Suprapubic skin (tissue), 2 donors: ENCODE data around the gene CNTFR.

Experiments used
- EP300 ChIP-seq: sonication (generic); formaldehyde crosslinking; IDR thresholded peaks from one replicate; pipeline ENCODE4 v1.6.1; 2017; ENCODE audit warnings: antibody characterized with exemption
- POLR2A ChIP-seq, 2 donors: fragments of 450-650 bp; IDR thresholded peaks; one replicate each; pipeline ENCODE4 v1.6.1; 2017; ENCODE audit warnings: antibody characterized with exemption in 2 of 2, mild to moderate bottlenecking in 2 of 2, moderate library complexity in 2 of 2

DNA sequence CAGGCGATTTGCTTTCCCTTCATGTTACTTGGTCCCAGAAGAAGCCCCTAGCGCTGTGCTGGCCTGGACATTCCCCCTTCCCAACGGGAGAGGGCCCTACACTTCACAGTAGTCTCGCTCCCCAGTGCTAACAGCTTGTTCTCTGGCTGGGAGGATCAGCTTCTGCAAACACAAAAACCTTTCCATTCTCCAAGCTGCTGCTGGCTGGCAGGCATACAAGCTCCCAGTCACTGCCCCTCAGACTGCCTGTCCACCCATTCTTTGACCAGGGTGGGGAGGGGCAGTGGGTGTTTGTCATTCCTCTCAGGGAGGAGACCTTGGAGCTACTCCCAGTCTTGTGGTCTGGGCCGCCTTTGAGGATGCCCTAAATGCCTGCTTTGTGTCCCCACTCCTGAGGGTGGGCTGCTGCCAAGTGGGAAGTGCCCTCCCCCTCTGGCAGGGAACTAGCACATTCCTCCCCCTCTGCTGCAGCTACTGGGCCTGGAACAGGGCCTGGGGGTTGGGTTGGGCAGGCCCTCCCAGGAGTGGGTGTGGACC, 87.6 kb downstream of the CNTFR start:
- TF ChIP-seq POLR2A (IDR thresholded peaks at IDR 0.05) (no peak), EP300 (no peak)
